ENCODE measurements around the gene F2RL3. TPM values are rescaled to one million over a fixed set of nuclear protein-coding genes. Genes with fewer than 3 reads are reported as not detected.

Gene F2RL3
- total RNA-seq, 1 donor from 2014 or later = 2.6 TPM

DNA sequence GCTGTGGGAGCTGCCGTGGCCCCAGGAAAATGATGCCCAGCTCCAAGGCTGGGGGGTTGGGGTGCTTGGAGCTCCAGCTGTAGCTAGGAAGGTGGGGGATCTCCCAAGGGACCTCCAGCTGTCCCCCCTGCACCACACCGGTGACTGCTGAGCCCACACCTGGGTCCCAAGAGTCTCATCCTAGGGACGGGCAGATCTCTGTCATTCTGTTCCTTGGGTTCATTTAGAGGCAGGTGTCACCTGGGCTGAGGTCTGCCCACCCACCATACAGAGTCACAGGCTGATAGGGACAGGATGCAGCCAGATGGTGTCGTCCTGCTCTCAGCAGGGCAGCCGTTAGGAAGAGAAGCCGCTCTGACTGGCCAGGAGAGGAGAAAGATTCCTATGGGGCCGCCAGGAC, 5.3 kb downstream of the F2RL3 start:
- DNase-seq (ENCODE audit: low spot score) = no peak

- DNase-seq (ENCODE audit: low spot score) = no peak
Measured at GRCh38 chr19:16895467-16896145, 6.8 kb downstream of the F2RL3 start.

- DNase-seq (ENCODE audit: low spot score) = no peak
Measured at GRCh38 chr19:16896146-16897028, 7.6 kb downstream of the F2RL3 start.

DNA sequence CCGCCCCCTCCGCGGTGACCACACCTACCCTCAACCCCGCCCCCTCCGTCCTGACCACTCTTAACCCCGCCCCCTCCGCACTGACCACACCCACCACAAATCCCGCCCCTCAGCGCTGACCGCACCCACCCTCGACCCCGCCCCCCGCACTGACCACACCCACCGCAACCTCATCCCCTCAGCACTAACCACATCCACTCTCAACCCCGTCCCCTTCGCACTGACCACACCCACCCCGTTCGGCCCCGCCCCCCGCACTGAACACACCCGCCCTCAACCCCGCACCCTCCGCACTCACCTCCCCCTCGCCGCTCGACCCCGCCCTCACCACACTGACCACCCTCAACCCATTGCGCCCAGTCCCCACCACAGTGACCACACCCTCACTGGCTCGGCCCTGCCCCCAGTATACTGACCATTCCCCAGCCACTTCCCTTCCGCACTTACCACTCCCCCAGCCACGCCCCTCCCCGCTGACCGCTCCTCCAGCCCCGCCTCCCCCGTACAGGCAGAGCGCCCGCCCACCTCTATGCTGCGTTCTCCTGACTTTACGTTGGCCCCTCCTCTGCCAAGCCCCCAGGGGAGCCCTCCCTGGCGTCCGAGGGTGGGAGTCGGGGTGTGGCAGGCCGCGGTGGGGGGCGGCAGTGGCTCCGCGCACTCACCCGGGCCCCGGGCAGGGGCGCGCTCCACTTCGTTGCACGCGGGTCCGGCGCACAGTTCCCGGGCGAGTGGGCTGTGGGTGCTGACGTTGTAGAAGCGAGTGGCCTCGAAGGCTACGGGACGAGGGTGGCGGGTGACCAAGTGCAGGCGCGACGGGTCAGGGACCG, 8.4 kb downstream of the F2RL3 start:
- DNase-seq (ENCODE audit: low spot score) = peak; percentile 98

DNA sequence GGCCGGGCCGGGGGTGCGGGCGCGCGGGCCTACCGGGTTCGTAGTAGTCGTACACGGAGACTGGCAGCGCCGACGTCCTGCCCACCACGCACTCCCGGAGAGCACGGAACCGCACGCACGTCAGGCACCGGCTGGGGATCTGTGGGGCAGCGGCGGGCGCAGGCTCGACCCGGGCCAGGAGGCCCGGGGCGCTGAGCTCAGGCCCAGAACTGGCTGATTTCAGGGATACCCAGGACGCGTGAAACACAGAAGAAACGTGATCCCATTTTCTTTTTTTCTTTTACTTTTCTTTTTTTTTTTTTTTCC, 9.0 kb downstream of the F2RL3 start:
- no peak for DNase-seq (ENCODE audit: low spot score)

GRCh38 chr19:16898361-16899015, 9.7 kb downstream of the F2RL3 start:
- no peak for DNase-seq (ENCODE audit: low spot score)

- DNase-seq (ENCODE audit: low spot score) = no peak
Measured at GRCh38 chr19:16899566-16900075, 10.8 kb downstream of the F2RL3 start.

DNA sequence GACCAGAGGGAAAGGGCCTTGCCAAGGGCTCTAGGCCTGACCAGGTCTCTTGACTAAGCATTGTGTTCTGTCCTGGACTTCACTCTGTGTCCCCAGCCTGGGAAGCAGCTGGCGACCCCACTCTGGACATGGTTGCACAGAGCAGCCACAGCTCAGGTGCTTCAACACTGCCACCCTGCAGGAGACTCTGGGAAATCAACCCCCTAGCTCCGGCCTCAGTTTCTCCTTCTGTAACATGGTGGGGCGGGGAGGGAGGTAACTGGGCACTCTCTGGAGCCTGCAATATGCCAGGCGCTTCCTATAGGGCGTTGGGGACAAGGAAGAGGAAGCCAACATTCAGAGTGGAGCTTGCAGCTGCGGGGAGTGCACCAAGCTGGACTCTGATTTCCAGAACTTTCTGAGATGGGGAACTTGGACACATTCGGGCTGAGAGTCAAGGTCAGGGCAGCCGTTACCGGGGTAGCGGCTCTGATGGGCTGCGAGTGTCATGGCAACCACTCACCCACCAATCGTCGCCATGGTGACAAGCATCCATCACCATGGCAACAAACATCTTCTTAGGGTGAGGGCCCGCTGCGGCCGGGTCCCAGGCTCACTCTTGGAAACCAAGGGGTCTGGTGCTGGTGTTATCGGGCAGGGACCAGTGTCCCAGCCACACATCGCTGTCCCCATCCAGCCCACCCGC, 12.8 kb downstream of the F2RL3 start:
- no peak for DNase-seq (ENCODE audit: low spot score)

DNA sequence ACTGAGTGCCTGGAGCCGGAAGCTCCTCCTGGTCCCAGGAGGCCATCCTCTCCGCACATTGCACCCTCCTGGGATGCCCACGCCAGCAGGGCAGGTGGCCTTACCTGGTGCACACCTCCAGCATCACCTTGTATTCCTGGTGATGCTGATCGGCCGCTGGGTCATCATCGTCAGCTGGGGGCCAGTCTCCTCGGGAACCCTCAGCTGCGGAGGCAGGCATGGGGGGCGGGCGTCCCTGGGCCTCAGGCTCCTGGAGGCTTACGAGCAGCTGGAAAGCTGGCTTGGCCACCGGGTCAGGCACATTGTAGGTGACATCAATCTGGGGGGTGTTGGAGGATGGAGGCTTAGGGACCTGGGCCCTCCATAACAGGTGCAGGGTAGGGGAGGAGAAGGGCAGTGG, 13.7 kb downstream of the F2RL3 start:
- no peak for DNase-seq (ENCODE audit: low spot score)

DNA sequence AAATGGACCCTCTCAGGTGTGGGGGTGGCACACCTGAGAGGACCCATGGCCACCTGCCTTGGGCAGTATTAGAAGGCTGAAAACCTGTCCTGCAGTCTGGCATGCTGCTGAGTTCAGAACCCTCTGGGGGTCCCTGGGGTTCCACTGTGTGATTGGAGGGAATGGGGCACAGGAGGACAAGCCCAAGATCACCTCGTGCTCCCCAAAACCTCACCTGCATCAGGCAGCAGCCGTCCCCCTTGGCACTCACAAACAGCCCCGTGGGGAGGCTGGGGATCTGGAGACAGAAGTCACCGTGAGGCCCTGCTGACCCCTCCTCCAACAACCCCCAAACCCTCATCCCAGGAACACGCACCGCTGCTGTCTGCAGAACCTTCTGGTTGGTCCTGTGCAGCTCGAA, 14.5 kb downstream of the F2RL3 start:
- DNase-seq (ENCODE audit: low spot score) = no peak

DNA sequence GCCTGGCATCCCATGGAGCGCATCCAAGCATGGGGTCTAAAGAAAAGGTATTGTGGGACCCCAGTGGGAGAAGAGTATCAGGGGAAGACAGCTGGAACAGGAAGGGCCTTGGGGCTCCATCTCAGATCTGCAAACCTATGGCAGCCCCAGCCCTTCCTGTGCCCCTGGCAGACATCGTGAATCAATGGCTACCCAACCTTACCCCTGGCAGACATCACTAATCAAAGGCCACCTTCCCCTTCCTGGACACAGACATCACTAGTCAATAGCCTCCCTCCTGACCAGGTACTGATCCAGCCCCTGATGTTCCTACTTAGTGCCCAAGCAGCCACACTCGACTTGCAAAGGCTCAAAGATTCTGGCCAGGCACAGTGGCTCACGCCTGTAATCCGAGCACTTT, 15.8 kb downstream of the F2RL3 start:
- no peak for DNase-seq (ENCODE audit: low spot score)

GRCh38 chr19:16908759-16909158, 20.0 kb downstream of the F2RL3 start:
- no peak for DNase-seq (ENCODE audit: low spot score)

DNA sequence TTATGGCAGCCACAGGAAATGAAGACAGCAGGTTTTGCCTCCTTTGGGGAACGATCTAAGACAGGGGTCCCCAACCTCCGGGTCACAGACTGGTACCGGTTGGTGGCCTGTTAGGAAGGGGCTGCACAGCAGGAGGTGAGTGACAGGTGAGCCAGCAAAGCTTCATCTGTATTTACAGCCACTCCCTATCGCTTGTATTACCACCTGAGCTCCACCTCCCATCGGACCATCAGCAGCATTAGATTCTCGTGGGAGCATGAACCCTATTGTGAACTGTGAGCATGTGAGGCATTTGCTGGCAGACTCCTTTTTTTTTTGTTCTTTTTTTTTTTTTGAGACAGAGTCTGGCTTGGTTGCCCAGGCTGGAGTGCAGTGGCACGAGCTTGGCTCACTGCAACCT, 22.2 kb downstream of the F2RL3 start:
- DNase-seq (ENCODE audit: low spot score) = no peak

- DNase-seq (ENCODE audit: low spot score) = no peak
Measured at GRCh38 chr19:16912780-16913179, 24.0 kb downstream of the F2RL3 start.

DNA sequence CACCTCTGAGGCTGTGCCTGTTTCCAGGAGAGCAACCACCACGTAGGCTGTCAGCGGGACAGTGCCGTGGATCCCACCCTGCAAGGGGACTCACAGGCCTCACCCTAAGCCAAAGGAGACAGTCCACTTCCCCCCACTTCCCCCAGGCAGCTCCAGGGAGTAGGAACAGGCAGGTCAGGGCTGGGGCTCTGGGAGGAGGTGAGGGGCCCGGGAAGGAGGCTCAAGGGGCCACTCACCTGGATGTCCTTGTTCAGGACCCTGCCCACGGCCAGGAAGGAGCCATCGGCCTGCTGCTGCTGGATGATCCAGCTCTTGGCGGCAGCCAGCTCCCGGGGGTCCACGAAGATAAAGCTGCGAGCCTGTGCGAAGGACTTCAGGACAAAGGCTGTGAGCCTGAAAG, 25.6 kb downstream of the F2RL3 start:
- no peak for DNase-seq (ENCODE audit: low spot score)

DNA sequence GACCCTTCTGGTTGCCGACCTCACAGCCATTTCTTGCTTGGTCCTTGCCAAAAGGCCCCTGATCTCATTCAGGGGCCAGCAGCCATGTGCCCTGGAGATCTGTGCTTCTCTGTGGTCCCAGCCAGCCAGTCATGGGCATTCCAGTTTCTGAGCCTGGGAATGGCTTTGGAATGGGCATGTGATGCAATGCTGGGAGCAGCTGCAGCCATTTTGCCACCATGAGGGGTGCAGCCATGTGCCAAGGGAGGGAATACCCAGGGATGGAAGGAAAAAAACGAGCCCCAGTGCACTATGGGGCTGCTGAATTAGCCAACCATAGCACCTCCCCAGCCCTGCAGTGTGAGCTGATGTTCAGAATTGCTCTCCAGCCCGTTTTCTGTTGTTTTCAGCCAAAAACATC, 26.3 kb downstream of the F2RL3 start:
- DNase-seq (ENCODE audit: low spot score) = no peak

- DNase-seq (ENCODE audit: low spot score) = no peak
Measured at GRCh38 chr19:16915734-16916133, 26.9 kb downstream of the F2RL3 start.

GRCh38 chr19:16917401-16917800, 28.6 kb downstream of the F2RL3 start:
- no peak for DNase-seq (ENCODE audit: low spot score)

DNA sequence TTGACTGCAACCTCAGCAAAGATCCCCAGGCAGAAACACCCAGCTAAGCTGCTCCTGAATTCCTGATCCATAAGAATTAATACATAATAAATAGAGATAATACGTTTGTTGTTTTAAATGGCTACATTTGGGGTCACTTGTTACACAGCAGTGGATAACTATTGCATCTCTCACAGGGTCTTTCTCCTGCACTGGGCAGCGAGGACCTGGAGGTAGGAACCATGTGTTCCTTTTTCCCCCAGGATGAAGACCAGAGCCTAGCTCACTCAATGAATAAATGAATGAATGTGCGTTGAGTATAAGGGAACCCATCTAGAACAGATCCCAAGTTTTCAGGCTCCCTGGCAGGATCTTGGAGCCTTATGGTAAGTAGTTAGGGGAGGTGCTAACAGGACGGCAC, 30.7 kb downstream of the F2RL3 start:
- no peak for DNase-seq (ENCODE audit: low spot score)

- no peak for DNase-seq (ENCODE audit: low spot score)
Measured at GRCh38 chr19:16920816-16921529, 32.2 kb downstream of the F2RL3 start.
